ENCODE data around the gene SOCS6.

Gene SOCS6

GRCh38 chr18:70322385-70322784 is 33.5 kb downstream of the SOCS6 start:
- no peaks in the 10 kb centered on the region for H3K27me3 ChIP-seq (ENCODE audit: control insufficient read depth, insufficient read depth, low read length)
- WGBS (ENCODE audit: insufficient coverage, insufficient read length) = no CpG with 5 or more reads among the region's 2 CpGs
- no peaks in the 10 kb centered on the region for H3K9me3 ChIP-seq (ENCODE audit: control insufficient read depth, insufficient read depth, low read length)
- peaks cover 2% of the 10 kb centered on the region; the same call in 1 of the 2 replicates for H3K4me1 ChIP-seq (ENCODE audit: control insufficient read depth, insufficient read depth, low read length)
- H3K4me3 ChIP-seq (ENCODE audit: low read length) = no peak overlapping the region
- H3K36me3 ChIP-seq (ENCODE audit: control insufficient read depth, insufficient read depth, low read length) = peaks cover 7% of the 10 kb centered on the region; the same call in 1 of the 2 replicates
- no peak overlapping the region for H3K27ac ChIP-seq (ENCODE audit: low read length)
- no peak for DNase-seq (ENCODE audit: low read depth, low spot score)

- Histone ChIP-seq H3K27ac (ENCODE audit: low read length) (no peak overlapping the region), H3K36me3 (ENCODE audit: control insufficient read depth, insufficient read depth, low read length) (peaks cover 7% of the 10 kb centered on the region; the same call in 1 of the 2 replicates), H3K4me3 (ENCODE audit: low read length) (no peak overlapping the region), H3K9me3 (ENCODE audit: control insufficient read depth, insufficient read depth, low read length) (no peaks in the 10 kb centered on the region), H3K4me1 (ENCODE audit: control insufficient read depth, insufficient read depth, low read length) (peaks cover 2% of the 10 kb centered on the region; the same call in 1 of the 2 replicates), H3K27me3 (ENCODE audit: control insufficient read depth, insufficient read depth, low read length) (no peaks in the 10 kb centered on the region)
- DNase-seq (ENCODE audit: low read depth, low spot score) = no peak
- WGBS (ENCODE audit: insufficient coverage, insufficient read length) = no CpG with 5 or more reads among the region's 5 CpGs
These were observed 34.1 kb downstream of the SOCS6 start for GRCh38 chr18:70322928-70323327.

- peaks cover 7% of the 10 kb centered on the region; the same call in 1 of the 2 replicates for H3K36me3 ChIP-seq (ENCODE audit: control insufficient read depth, insufficient read depth, low read length)
- WGBS (ENCODE audit: insufficient coverage, insufficient read length) = no CpG with 5 or more reads among the region's 20 CpGs
- peaks cover 2% of the 10 kb centered on the region; the same call in 1 of the 2 replicates for H3K4me1 ChIP-seq (ENCODE audit: control insufficient read depth, insufficient read depth, low read length)
- DNase-seq (ENCODE audit: low read depth, low spot score) = no peak
- no peaks in the 10 kb centered on the region for H3K27me3 ChIP-seq (ENCODE audit: control insufficient read depth, insufficient read depth, low read length)
- H3K9me3 ChIP-seq (ENCODE audit: control insufficient read depth, insufficient read depth, low read length) = no peaks in the 10 kb centered on the region
- no peak overlapping the region for H3K4me3 ChIP-seq (ENCODE audit: low read length)
- no peak overlapping the region for H3K27ac ChIP-seq (ENCODE audit: low read length)
These were observed 36.1 kb downstream of the SOCS6 start for GRCh38 chr18:70324897-70325296.

- WGBS (ENCODE audit: insufficient coverage, insufficient read length) = no CpG with 5 or more reads among the region's 1 CpG
- Histone ChIP-seq H3K4me1 (ENCODE audit: control insufficient read depth, insufficient read depth, low read length) (peaks cover 2% of the 10 kb centered on the region; the same call in 1 of the 2 replicates), H3K27ac (ENCODE audit: low read length) (no peak overlapping the region), H3K9me3 (ENCODE audit: control insufficient read depth, insufficient read depth, low read length) (no peaks in the 10 kb centered on the region), H3K4me3 (ENCODE audit: low read length) (no peak overlapping the region), H3K36me3 (ENCODE audit: control insufficient read depth, insufficient read depth, low read length) (peaks cover 7% of the 10 kb centered on the region; the same call in 1 of the 2 replicates), H3K27me3 (ENCODE audit: control insufficient read depth, insufficient read depth, low read length) (no peaks in the 10 kb centered on the region)
- no peak for DNase-seq (ENCODE audit: low read depth, low spot score)
These were observed 37.4 kb downstream of the SOCS6 start for GRCh38 chr18:70326255-70326654.

- WGBS (ENCODE audit: insufficient coverage, insufficient read length) = no CpG with 5 or more reads among the region's 4 CpGs
- no peaks in the 10 kb centered on the region for H3K9me3 ChIP-seq (ENCODE audit: control insufficient read depth, insufficient read depth, low read length)
- peaks cover 2% of the 10 kb centered on the region; the same call in 1 of the 2 replicates for H3K4me1 ChIP-seq (ENCODE audit: control insufficient read depth, insufficient read depth, low read length)
- no peaks in the 10 kb centered on the region for H3K27me3 ChIP-seq (ENCODE audit: control insufficient read depth, insufficient read depth, low read length)
- no peak overlapping the region for H3K27ac ChIP-seq (ENCODE audit: low read length)
- H3K36me3 ChIP-seq (ENCODE audit: control insufficient read depth, insufficient read depth, low read length) = peaks cover 7% of the 10 kb centered on the region; the same call in 1 of the 2 replicates
- no peak for DNase-seq (ENCODE audit: low read depth, low spot score)
- no peak overlapping the region for H3K4me3 ChIP-seq (ENCODE audit: low read length)
These were observed 39.3 kb downstream of the SOCS6 start for GRCh38 chr18:70328169-70328568.

- Histone ChIP-seq H3K4me3 (ENCODE audit: low read length) (no peak overlapping the region), H3K9me3 (ENCODE audit: control insufficient read depth, insufficient read depth, low read length) (no peaks in the 10 kb centered on the region), H3K36me3 (ENCODE audit: control insufficient read depth, insufficient read depth, low read length) (peaks cover 7% of the 10 kb centered on the region; the same call in 1 of the 2 replicates), H3K27me3 (ENCODE audit: control insufficient read depth, insufficient read depth, low read length) (no peaks in the 10 kb centered on the region), H3K27ac (ENCODE audit: low read length) (no peak overlapping the region), H3K4me1 (ENCODE audit: control insufficient read depth, insufficient read depth, low read length) (peaks cover 2% of the 10 kb centered on the region; the same call in 1 of the 2 replicates)
- no peak for DNase-seq (ENCODE audit: low read depth, low spot score)
- WGBS (ENCODE audit: insufficient coverage, insufficient read length) = no CpG with 5 or more reads among the region's 2 CpGs
These were observed 40.2 kb downstream of the SOCS6 start for GRCh38 chr18:70329071-70329470.

GRCh38 chr18:70330887-70331286 is 42.0 kb downstream of the SOCS6 start:
- H3K4me3 ChIP-seq (ENCODE audit: low read length) = no peak overlapping the region
- no peaks in the 10 kb centered on the region for H3K36me3 ChIP-seq (ENCODE audit: control insufficient read depth, insufficient read depth, low read length)
- no peaks in the 10 kb centered on the region for H3K27me3 ChIP-seq (ENCODE audit: control insufficient read depth, insufficient read depth, low read length)
- WGBS (ENCODE audit: insufficient coverage, insufficient read length) = 100% methylated on average over 1 of the region's 6 CpGs
- DNase-seq (ENCODE audit: low read depth, low spot score) = no peak
- H3K27ac ChIP-seq (ENCODE audit: low read length) = no peak overlapping the region
- no peaks in the 10 kb centered on the region for H3K9me3 ChIP-seq (ENCODE audit: control insufficient read depth, insufficient read depth, low read length)
- H3K4me1 ChIP-seq (ENCODE audit: control insufficient read depth, insufficient read depth, low read length) = no peaks in the 10 kb centered on the region

GRCh38 chr18:70331456-70332097 is 42.7 kb downstream of the SOCS6 start:
- no peak for DNase-seq (ENCODE audit: low read depth, low spot score)
- no peak overlapping the region for H3K4me3 ChIP-seq (ENCODE audit: low read length)
- H3K4me1 ChIP-seq (ENCODE audit: control insufficient read depth, insufficient read depth, low read length) = no peaks in the 10 kb centered on the region
- H3K36me3 ChIP-seq (ENCODE audit: control insufficient read depth, insufficient read depth, low read length) = no peaks in the 10 kb centered on the region
- WGBS (ENCODE audit: insufficient coverage, insufficient read length) = no CpG with 5 or more reads among the region's 5 CpGs
- H3K27me3 ChIP-seq (ENCODE audit: control insufficient read depth, insufficient read depth, low read length) = no peaks in the 10 kb centered on the region
- no peaks in the 10 kb centered on the region for H3K9me3 ChIP-seq (ENCODE audit: control insufficient read depth, insufficient read depth, low read length)
- H3K27ac ChIP-seq (ENCODE audit: low read length) = no peak overlapping the region

- Histone ChIP-seq H3K9me3 (ENCODE audit: control insufficient read depth, insufficient read depth, low read length) (no peaks in the 10 kb centered on the region), H3K27me3 (ENCODE audit: control insufficient read depth, insufficient read depth, low read length) (no peaks in the 10 kb centered on the region), H3K27ac (ENCODE audit: low read length) (no peak overlapping the region), H3K4me3 (ENCODE audit: low read length) (no peak overlapping the region), H3K4me1 (ENCODE audit: control insufficient read depth, insufficient read depth, low read length) (no peaks in the 10 kb centered on the region), H3K36me3 (ENCODE audit: control insufficient read depth, insufficient read depth, low read length) (no peaks in the 10 kb centered on the region)
- WGBS (ENCODE audit: insufficient coverage, insufficient read length) = no CpG with 5 or more reads among the region's 1 CpG
- DNase-seq (ENCODE audit: low read depth, low spot score) = no peak
These were observed 43.8 kb downstream of the SOCS6 start for GRCh38 chr18:70332694-70333093.

GRCh38 chr18:70333316-70333715 is 44.5 kb downstream of the SOCS6 start:
- H3K27ac ChIP-seq (ENCODE audit: low read length) = no peak overlapping the region
- no peaks in the 10 kb centered on the region for H3K4me1 ChIP-seq (ENCODE audit: control insufficient read depth, insufficient read depth, low read length)
- DNase-seq (ENCODE audit: low read depth, low spot score) = no peak
- no CpG with 5 or more reads among the region's 1 CpG for WGBS (ENCODE audit: insufficient coverage, insufficient read length)
- no peaks in the 10 kb centered on the region for H3K9me3 ChIP-seq (ENCODE audit: control insufficient read depth, insufficient read depth, low read length)
- no peaks in the 10 kb centered on the region for H3K36me3 ChIP-seq (ENCODE audit: control insufficient read depth, insufficient read depth, low read length)
- H3K4me3 ChIP-seq (ENCODE audit: low read length) = no peak overlapping the region
- no peaks in the 10 kb centered on the region for H3K27me3 ChIP-seq (ENCODE audit: control insufficient read depth, insufficient read depth, low read length)

- Histone ChIP-seq H3K4me3 (ENCODE audit: low read length) (no peak overlapping the region), H3K4me1 (ENCODE audit: control insufficient read depth, insufficient read depth, low read length) (no peaks in the 10 kb centered on the region), H3K9me3 (ENCODE audit: control insufficient read depth, insufficient read depth, low read length) (no peaks in the 10 kb centered on the region), H3K27me3 (ENCODE audit: control insufficient read depth, insufficient read depth, low read length) (no peaks in the 10 kb centered on the region), H3K27ac (ENCODE audit: low read length) (no peak overlapping the region), H3K36me3 (ENCODE audit: control insufficient read depth, insufficient read depth, low read length) (no peaks in the 10 kb centered on the region)
- no CpG with 5 or more reads among the region's 2 CpGs for WGBS (ENCODE audit: insufficient coverage, insufficient read length)
- no peak for DNase-seq (ENCODE audit: low read depth, low spot score)
These were observed 44.9 kb downstream of the SOCS6 start for GRCh38 chr18:70333757-70334156.
